NCI-H2196 (cell line): ENCODE results near the gene TRIM9.
"Not testable (repeated sequence)": the region's sequence is repeated elsewhere in the genome, so short reads cannot be mapped to it uniquely, and the experiment has no call there.

Source experiments
- DNase-seq: peaks from one replicate; lab custom pipeline; 2025; ENCODE audit not compliant: unreplicated experiment; lab: John Stamatoyannopoulos, UW

The TRIM9 gene

DNA sequence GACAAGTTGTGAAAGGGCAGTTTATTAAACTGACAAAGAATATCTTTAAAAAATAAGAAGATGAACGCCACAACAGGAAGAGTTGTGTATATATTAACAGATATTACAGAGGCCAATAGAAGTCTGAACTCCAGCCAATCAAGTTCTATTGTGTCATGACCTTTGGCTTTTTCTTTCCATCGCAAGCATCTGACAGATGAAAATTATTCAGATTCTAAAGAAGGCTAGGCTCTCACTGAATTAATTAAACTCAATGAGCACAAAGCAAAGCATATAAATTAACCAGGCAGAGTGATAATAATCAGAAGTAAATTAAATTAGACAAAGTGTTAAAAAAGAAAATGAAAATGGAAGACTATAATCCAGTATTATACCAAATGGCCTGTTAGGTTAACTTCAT, 88.6 kb downstream of the TRIM9 start:
- DNase-seq: no peak

- no peak for DNase-seq
These were observed 89.9 kb downstream of the TRIM9 start for GRCh38 chr14:51004801-51005526.

DNA sequence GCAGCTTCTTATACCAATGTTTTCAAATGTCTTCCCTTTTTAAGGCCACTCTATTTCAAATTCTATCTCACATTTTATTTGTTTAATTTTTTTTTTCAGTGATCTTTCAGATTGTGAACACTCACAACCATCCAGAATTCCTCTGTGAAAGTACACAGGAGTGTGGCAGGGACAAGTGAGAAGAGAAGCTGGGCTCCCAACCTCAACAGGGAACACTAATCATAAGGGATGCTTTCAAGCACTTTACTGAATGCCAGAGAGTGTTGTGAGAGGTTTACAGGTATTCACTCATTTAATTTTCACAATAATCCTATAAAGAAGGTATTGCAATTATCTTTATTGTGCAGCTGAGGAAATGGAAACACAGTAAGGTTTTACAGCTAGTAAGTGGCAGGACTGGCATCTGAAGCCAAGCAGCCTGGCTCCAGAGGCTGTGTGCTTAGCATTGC, 90.5 kb downstream of the TRIM9 start:
- DNase-seq: no peak

DNA sequence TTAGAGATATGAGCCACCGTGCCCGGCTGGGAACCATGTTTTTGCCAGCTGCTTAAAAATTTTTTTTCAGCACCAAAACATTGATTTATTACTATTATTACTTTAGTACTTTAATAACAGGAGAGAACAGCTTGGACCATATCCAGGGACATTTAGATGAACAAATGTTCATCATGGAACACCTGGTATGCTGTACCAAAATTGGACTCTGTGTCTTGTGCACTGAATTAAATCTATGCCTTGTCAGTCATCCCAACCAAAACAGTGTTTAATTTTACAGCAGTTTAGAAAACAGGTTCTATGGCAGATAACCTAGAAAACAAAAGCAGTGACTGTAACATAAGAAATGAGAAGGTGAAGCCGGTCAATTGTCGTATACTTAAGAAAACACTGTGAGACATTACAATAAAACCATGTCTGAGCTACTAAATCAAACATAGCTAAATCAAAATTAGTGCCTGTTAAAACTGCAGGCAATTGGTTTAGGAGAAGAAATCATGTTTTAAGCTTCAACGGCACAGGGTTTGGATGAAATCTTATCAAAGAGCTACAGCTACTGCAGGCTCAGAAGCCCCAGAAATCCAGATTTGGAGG, 92.4 kb downstream of the TRIM9 start:
- no peak for DNase-seq

DNA sequence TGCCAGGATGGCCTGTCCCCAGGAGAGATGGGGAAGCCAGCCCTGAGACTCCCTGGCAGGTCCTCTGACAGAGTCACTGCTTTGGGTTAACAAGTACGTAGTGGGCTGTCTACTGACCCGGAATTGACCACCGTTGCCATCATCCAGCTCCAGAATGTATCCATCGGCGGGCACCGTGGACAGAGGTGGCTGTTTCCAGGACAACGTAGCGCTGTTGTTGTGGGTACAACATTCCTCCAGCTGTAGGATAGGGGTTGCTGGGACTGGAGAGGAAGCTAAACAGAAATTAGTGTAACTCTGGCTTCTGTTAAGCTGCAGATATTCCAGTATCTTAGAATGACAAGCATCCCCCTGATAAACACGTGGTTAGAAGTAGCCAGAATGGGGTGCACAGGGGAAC, 94.3 kb downstream of the TRIM9 start:
- no peak for DNase-seq

DNA sequence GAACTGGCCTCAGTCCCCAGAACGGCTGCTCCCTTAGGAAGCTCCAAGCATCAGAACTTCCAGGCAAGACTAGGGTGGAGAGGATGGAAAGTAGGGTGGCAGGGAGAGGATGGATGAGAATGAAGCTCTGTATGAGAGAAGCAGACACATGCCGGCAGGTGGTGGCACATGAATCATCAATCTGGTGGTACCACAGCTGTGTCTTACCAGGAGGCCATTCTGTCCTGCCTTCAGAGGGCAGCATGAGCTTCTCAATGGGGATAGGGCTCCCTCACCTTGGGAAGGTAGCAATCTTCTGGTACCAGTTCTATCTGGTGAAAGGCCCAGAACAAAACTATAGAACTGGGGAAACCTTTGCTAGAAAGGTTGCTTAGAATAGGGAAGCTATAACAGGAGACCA, 95.2 kb downstream of the TRIM9 start:
- DNase-seq: no peak

DNA sequence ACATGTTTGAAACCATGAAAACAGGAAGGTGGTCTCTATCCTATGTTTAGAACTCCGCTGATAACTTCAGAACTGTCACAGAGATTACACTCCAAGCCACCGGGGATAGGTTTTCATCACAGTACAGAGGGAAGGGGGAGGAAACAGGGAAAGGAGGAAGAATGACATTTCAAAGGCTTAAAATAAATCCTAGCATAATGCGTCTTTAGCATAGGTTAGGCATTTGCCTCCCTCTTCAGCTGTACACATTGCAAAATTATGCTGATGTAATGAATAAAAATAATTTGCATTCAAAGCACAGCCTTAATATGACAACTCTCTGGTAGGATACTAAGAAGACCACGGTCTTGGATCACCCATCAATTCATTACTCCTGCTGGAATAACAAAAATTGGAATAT, 96.3 kb downstream of the TRIM9 start:
- no peak for DNase-seq

GRCh38 chr14:50997712-50998111, 97.2 kb downstream of the TRIM9 start:
- no peak for DNase-seq

GRCh38 chr14:50994158-50994557, 100.7 kb downstream of the TRIM9 start:
- not testable (repeated sequence) for DNase-seq

DNA sequence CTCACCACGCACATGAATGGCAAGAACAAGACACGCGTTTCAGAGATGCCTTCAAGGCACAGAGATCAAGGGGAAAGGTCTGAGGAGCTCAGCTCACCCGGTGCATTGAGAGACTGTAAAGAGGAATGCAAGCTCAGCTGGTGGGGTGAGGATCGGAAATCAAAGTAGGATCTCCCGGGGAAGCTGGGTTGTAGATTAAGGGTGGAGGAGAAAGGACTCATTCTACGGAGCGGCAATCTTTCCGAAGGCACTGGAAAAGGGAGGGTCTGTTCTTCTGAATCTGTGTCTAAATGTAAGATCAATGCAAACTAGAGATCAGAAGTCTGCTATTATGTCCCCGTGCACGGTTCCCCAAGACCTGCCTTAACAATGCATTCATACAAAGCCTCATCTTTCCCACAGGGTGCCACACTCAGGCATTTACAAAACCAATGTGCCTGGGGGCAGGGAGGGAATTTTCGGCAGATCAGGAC, 109.0 kb downstream of the TRIM9 start:
- DNase-seq: no peak

GRCh38 chr14:50985124-50985858, 109.6 kb downstream of the TRIM9 start:
- DNase-seq: no peak

GRCh38 chr14:50984036-50984710, 110.7 kb downstream of the TRIM9 start:
- no peak for DNase-seq

- DNase-seq: no peak
These were observed 114.7 kb downstream of the TRIM9 start for GRCh38 chr14:50979941-50980850.

- DNase-seq: no peak
These were observed 116.0 kb downstream of the TRIM9 start for GRCh38 chr14:50978888-50979287.

- no peak for DNase-seq
These were observed 116.4 kb downstream of the TRIM9 start for GRCh38 chr14:50978529-50978871.

- no peak for DNase-seq
These were observed 116.9 kb downstream of the TRIM9 start for GRCh38 chr14:50977863-50978528.

DNA sequence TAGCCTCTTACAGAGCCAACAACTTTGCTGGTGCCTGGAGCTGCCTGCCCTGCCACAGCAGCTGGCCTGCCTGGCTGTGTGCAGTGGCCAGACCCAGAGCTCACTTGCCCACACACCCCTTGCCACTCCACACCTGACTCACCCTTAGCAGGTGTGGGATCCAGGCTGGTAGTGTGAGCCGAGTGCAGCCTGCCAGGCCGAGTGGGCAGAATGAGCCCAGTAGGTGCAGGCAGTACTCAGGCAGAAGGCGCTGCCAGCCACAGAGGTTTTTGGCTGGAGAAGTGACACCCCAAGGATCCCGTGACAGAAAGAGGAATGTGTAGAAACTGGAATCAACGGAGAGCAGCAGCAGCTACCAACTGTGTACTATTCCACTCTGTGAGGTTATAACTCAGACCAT, 120.8 kb downstream of the TRIM9 start:
- no peak for DNase-seq

DNA sequence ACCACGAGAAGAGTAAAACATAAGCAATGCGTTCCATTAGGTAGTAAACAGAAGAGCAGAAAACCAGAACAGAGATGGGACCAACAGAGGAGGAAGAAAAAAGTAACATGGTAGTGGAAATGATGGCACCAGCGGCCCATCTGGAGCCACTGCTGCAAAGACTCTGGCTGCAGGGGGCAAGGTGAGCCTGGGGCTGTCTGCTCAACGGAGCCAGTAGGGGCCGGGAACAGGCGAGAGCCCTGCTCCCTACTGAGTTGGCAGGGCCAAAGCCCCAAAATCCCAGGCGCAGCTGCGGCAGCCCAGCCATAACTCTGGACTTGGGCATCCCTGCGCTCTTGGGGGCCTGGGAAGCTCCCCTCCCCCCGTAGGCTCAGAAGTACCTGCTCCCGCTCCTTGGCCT, 122.2 kb downstream of the TRIM9 start:
- no peak for DNase-seq

DNA sequence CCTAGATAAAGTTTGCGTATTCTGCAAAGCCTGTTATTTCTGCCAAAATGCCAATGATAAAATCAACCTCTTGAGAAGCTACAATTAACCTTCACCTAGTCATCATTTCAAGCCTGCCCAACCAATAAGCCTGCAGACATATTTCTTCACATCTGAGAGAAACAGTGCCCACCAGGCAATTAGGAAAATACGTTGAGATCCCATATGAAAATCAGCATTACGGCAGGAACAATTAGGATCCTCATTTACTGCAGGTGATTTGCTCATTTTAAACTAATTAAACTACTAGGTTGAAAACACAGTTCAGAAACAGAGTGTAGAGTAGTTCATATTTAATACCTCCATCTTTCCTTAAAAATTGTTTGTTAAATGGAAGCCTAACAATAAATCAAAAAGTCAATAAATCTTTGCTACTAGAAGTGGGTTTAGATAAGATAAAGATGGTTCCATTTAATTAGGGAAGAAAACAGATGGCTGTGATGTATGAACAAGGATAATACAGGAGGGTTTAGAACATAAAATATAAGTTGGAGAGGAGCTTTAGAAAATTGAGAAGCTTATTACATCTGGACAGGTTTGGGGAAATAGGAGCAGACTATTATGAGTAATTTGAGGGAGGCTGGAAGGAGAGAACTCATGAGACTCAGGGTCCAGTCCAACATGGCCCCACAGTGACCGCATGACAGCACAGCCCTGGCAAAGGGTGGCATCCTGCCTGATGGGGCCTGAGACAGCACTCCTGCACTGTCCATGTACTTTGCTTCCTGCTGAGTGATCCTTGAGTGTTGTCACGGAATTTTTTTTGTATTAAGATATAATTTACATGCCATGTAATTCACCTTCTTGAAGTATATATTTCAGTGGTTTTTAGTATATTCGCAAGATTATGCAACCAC, 123.8 kb downstream of the TRIM9 start:
- DNase-seq: no peak
